GM21576 (cell line): ENCODE data around the gene NDOR1.
"Not testable (repeated sequence)": the region's sequence is repeated elsewhere in the genome, so short reads cannot be mapped to it uniquely, and the experiment has no call there.

ENCODE experiments used
- ATAC-seq: cut with Tn5 transposase; IDR thresholded peaks from one replicate; pipeline ENCODE4 v1.9.1; 2021; ENCODE audit warnings: mild to moderate bottlenecking, moderate library complexity; ENCODE audit not compliant: unreplicated experiment

Gene NDOR1

DNA sequence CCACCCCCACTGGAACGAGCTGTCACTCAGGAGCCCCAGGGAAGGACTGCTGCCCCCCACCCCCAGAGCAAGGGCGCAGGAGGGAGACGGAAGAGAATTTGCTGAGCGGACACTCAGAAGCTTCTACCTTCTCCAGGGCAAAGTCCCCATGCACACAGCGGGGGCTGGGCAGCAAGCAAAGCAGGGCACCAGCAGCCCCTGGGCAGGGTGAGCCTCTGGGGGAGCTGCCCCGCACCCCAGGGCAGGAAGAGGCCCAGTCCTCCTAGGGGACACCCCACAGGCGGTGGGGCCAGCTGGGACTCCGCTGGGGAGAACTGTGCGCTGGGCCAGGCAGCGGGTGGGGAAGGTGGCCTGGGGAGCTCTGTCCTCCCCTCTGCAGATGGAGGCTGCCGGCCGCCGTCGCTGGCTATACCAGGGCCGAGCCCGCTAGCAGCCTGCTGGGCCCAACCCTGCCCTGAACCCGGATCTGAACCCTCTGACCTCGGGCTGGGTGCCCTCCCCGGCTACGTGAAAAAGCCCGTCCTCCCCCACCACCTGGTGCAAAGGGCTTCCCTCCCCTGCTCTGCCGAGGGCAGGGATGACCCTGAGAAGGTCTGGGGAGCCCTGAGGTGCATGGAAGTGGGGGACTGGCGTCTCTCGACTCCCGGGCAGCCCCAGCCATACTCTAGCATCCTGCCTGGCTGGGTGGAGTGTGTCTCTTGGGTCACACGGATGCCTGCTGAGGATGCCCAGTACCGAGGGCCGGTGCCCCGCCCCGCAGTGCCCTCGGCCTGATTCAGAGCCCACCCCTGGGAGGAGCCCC is 24.6 kb downstream of the NDOR1 start:
- ATAC-seq: no peak

DNA sequence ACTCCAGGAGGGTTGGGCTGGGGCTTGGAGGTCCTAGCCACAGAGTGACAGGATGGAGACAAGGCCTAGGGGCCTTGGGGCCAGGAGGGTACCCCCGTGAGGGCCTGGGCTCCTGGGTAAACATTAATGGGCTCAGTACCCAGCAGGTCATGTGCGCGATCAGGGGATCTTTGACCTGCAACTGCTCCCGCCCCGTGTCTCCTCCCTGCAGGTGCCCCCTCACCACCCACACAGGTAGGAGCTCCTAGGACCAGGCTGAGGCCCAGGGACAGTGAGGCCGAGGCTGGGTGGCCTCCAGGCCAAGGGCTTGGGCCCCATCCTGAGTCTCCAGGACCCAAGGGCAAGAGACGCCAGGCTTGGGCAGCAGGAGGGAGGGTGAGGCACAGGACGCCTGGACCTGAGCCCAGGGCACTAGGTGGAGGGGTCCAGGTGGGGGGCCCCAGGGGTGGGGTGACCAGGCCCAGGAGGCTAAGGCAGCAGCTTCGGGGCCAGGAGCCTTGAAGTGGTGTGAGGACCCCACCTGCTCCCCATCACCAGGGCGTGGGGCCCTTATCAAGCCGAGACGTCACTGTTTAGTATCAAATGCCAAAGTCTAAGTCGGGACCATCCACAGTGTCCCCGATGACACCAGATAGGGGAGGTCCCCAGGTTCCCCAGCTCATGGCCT is 25.3 kb downstream of the NDOR1 start, which contains the start of gene SLC34A3:
SLC34A3 (plus strand) TSS at position 197 of the 667 bp plus-strand sequence. CDS start 802 bp downstream, outside the sequence.
- ATAC-seq: no peak

DNA sequence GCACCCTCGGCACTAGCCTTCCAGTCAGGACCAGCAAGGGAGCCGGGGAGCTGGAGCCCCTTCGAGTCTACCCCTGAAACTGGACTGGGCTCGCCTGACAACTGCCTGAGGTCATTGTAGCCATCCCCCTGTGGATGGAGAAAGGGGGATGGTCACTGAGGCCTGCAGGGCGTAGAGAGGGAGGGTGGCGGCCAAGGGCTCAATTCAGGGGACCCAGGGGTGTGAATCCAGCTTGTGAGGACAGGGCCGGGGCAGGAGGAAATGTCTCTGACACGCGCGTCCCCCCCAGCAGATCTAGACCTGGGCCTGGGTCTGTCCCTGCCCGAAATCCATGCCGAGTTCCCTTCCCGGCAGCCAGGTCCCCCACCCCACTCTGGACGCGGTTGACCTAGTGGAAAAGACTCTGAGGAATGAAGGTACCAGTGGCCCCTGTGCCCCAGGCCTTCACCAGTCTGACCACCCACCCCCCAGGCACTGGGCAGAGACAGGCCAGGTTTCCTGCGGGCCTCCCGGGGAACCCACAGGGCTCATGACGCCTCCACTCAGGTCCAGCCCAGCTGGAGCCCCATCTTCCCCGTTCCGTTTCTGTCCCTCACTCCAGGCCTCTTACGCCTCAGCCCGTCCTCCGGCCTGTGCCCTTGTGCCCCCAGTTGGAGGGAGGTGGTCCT is 26.0 kb downstream of the NDOR1 start:
- ATAC-seq: no peak

- no peak for ATAC-seq
Observed at GRCh38 chr9:137232101-137232500, 26.6 kb downstream of the NDOR1 start.

- ATAC-seq: no peak
Observed at GRCh38 chr9:137232510-137232909, 27.0 kb downstream of the NDOR1 start.

DNA sequence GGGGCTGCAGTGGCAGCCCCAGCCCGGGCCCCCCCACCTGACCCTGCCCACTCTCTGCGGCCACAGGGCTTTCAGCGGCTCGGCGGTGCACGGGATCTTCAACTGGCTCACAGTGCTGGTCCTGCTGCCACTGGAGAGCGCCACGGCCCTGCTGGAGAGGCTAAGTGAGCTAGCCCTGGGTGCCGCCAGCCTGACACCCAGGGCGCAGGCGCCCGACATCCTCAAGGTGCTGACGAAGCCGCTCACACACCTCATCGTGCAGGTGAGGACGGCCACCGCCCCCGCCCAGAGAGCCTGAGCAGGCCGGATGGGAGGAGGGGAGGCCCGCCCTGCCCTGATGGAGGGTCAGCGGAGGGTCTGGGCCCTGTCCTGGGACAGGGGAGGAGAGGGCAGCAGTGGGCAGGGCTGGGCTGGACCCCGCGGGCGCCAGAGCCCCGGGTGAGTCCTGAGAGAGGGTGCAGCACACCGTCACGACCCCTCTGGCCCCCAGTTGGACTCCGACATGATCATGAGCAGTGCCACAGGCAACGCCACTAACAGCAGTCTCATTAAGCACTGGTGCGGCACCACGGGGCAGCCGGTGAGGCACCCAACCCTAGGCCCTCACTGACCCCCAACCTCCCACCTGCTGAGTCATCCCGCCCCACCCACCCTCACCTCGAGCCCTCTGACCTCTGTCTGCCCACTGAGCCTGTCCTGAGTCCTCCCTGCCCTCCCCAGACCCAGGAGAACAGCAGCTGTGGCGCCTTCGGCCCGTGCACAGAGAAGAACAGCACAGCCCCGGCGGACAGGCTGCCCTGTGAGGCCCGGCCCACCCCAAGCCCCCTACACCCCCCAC is 27.9 kb downstream of the NDOR1 start:
- no peak for ATAC-seq

DNA sequence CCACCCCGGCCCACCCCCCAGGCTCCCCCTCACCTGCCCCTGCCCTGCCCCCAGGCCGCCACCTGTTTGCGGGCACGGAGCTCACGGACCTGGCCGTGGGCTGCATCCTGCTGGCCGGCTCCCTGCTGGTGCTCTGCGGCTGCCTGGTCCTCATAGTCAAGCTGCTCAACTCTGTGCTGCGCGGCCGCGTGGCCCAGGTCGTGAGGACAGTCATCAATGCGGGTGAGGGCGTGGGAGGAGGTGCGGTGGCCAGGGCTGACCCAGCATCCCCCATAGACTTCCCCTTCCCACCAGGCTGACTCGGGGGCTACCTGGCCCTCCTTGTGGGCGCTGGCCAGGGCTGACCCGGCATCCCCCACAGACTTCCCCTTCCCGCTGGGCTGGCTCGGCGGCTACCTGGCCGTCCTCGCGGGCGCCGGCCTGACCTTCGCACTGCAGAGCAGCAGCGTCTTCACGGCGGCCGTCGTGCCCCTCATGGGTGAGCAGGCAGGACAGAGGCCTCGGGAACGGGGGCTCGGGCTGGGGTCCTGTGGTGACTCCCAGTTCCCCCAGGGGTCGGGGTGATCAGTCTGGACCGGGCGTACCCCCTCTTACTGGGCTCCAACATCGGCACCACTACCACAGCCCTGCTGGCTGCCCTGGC is 28.7 kb downstream of the NDOR1 start:
- no peak for ATAC-seq

DNA sequence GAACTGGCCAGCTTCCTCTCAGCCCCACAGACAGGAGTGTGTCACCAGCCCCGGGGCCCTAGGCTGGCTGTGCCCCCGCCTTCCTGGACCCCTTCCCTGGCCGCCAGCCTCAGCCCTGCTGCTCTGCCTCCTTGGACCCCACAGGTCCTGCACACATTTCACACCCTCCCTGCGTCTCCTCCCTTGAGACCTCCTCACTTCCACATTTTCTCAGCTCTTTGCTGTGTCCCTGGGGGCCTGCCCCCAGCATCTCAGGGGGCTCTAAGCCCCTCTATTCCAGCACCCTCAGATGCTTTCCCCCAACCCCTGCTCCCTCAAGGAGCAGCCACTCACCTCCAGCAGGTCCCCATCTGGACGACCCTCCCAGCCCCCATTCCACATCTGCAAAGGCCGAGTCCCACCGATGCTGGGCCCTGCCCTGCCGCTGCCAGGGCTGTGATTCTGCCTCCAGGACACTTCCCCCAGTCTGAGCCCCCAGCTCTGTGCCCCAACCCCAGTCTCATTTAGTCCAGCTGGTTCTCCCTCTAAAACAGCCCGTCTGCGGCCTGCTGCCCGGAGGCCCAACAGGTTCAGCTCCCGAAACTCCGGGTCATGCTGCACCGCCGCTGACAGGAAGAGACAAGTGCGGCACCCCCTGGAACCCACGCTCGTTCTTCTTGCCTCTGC is 29.4 kb downstream of the NDOR1 start:
- ATAC-seq: no peak

- no peak for ATAC-seq
Observed at GRCh38 chr9:137235424-137236237, 30.1 kb downstream of the NDOR1 start.

DNA sequence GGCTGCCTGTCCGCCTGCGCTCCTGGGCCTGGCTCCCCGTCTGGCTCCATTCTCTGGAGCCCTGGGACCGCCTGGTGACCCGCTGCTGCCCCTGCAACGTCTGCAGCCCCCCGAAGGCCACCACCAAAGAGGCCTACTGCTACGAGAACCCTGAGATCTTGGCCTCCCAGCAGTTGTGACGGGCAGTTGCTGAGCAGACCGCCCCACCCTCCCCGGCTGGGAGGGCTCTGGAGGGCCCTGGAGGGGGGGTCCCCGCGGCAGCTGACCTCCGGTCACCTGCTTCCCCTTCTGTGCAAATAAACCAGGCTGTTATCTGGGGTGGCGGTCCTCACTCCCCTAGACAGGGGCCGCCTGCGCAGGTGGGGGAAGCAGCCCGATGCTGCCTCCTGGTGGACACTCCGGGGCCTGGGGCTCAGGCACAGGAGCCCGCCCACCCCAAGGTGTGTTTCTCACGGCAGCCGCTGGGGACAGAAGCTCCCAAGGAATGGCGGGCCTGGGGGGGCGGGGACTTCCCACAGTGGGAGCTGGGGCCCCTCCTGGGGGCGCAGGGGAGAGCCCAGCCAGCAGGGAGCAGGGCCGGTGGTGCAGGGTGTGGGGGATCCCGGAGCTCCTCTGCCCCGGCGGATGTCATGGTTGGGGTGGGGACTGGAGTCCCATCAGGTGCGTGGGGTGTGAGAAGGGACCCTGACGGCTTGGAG is 30.9 kb downstream of the NDOR1 start:
- peak; percentile 24 for ATAC-seq

- no peak for ATAC-seq
Observed at GRCh38 chr9:137236936-137237421, 31.5 kb downstream of the NDOR1 start.

DNA sequence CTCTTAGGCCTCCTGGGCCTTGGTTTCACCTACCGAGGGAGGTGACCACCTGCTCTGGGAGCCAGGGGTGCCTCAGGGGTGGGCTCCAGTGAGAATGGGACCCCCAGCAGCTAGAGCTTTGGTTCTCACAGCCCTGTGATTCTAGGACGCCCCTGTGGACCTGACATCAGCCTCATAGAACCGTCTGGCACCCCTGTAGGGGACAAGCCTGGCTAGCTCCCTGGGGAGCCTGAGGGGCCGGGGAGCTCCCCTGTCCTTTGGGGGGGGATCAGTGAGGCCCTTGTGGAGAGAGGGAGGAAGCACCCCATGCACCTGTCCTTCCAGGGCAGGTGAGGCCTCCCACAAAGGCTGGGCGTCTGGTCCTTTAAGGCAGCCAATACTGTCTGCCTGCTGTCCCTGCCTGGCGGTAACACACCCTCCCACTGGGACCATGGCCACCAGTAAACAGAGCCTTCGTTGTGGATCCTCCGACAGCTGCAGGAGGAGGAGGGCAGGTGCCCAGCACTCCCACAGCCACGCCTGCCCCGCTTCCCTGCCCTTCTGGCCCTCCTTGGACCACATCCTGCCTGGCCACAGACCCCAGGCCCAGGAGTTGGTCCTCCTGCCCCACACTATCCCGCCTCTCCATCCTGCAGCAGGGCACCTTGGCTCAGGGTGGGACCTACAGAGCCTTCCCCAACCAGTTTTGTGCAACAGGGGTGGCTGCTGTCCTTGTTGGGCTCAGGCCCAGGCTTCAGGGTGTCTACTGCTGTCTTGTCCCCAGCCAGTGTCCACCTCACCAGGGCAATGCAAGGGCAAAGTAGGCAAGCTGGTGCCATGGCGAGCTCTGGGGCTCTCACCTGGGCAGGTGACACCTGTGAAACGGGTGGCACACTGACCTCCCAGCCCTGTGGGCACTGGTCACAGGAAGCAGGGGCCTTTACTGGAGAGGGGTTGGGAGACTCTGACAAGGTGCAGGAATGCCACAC is 32.5 kb downstream of the NDOR1 start:
- no peak for ATAC-seq

GRCh38 chr9:137239541-137240200 is 34.2 kb downstream of the NDOR1 start:
- not testable (repeated sequence) for ATAC-seq

DNA sequence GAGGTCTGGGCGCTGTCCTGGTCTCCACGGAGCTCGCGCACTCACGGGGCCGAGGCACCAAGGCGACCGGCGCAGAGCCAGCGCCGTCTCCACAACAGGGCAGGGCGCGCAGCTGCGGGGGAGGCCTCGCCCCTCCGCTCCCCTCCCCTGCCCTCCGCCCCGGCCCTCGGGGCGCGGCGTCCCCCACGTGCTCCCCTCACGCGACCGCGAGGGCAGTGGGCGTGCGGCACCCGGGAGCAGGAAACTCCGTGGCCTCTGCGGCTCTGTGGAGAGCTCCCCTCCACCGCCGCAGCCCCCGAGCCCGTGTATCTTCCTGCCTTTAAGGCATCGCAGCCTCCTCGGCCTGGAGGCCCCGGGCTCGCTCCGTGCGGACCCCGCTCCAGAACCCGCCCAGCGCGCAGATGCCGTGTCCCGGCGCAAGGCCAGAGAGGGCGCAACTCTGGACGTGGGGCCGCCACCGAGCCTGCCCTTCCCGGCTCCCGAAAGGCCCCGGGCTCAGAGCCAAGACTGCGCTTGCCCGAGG is 34.9 kb downstream of the NDOR1 start:
- peak; percentile 17 for ATAC-seq

- peak; percentile 76 for ATAC-seq
Observed at GRCh38 chr9:137240841-137241489, 35.5 kb downstream of the NDOR1 start, which contains the start of gene TUBB4B. Gene TUBB4B (plus strand): TSS chr9:137241287. CDS start chr9:137241361, 74 bp downstream.
